Neuronal stem cell (in vitro differentiated cells): ENCODE results near the gene SGSH.

Experiments
- DNase-seq: peaks from one replicate; pipeline ENCODE4 v3.0.0-alpha.2; 2013; ENCODE audit warnings: low spot score
- H2AFZ ChIP-seq: one replicate; pipeline ENCODE4 v1.6.1; 2013; ENCODE audit warnings: mild to moderate bottlenecking, low read length, inconsistent platforms
- H2AK5ac ChIP-seq: 2 replicates; pipeline ENCODE4 v1.6.1; 2013; ENCODE audit warnings: low read depth, mild to moderate bottlenecking, inconsistent platforms, low read length, moderate library complexity, mixed read lengths
- H2BK120ac ChIP-seq: 2 replicates; pipeline ENCODE4 v1.6.1; 2013; ENCODE audit warnings: low read depth, mild to moderate bottlenecking, inconsistent platforms, low read length, moderate library complexity, mixed read lengths
- H2BK12ac ChIP-seq: one replicate; pipeline ENCODE4 v1.6.1; 2013; ENCODE audit warnings: low read length, inconsistent platforms
- H2BK15ac ChIP-seq: 2 replicates; pipeline ENCODE4 v1.6.1; 2013; ENCODE audit warnings: mild to moderate bottlenecking, low read length, inconsistent platforms, mixed read lengths
- H2BK5ac ChIP-seq: one replicate; pipeline ENCODE4 v1.6.1; 2013; ENCODE audit warnings: inconsistent platforms, mild to moderate bottlenecking, low read length, moderate library complexity
- H3K14ac ChIP-seq: one replicate; pipeline ENCODE4 v1.6.1; 2013; ENCODE audit warnings: low read length, inconsistent platforms
- H3K18ac ChIP-seq: 2 replicates; pipeline ENCODE4 v1.6.1; 2013; ENCODE audit warnings: low read length, inconsistent platforms
- H3K23ac ChIP-seq: 2 replicates; pipeline ENCODE4 v1.6.1; 2013; ENCODE audit warnings: low read depth, mild to moderate bottlenecking, mixed read lengths, low read length, inconsistent platforms; ENCODE audit not compliant: poor library complexity
- H3K27ac ChIP-seq: replicated peaks from 3 replicates; pipeline ENCODE4 v1.5.1; 2013; ENCODE audit warnings: low read length, inconsistent platforms
- H3K27me3 ChIP-seq, 3 experiments: 2 replicates each; pipeline ENCODE4 v1.6.1; 2013; ENCODE audit warnings: low read length in 3 of 3, mild to moderate bottlenecking in 2 of 3, inconsistent platforms in 1 of 3, low read depth in 1 of 3, mixed read lengths in 1 of 3, moderate library complexity in 1 of 3; ENCODE audit not compliant: control insufficient read depth in 3 of 3, insufficient read depth in 3 of 3
- H3K36me3 ChIP-seq, 2 donors: replicated peaks in 1 of 2; 2 replicates each; pipeline ENCODE4 v1.6.1; 2013; ENCODE audit warnings: low read length in 2 of 2; ENCODE audit not compliant: control insufficient read depth in 2 of 2, insufficient read depth in 2 of 2
- H3K4ac ChIP-seq: 2 replicates; pipeline ENCODE4 v1.6.1; 2013; ENCODE audit warnings: inconsistent platforms, mild to moderate bottlenecking, low read length, moderate library complexity
- H3K4me1 ChIP-seq, 2 donors: 1 replicate in 1 of 2; 2 replicates in 1 of 2; pipeline ENCODE4 v1.6.1; 2013; ENCODE audit warnings: low read length in 2 of 2, low read depth in 1 of 2; ENCODE audit not compliant: control insufficient read depth in 2 of 2, insufficient read depth in 1 of 2
- H3K4me2 ChIP-seq: one replicate; pipeline ENCODE4 v1.6.1; 2013; ENCODE audit warnings: mild to moderate bottlenecking, low read length, inconsistent platforms; ENCODE audit not compliant: insufficient read depth, poor library complexity, severe bottlenecking
- H3K4me3 ChIP-seq, 2 donors: 2 replicates each; pipeline ENCODE4 v1.5.1; 2013; ENCODE audit warnings: low read length in 2 of 2, mild to moderate bottlenecking in 2 of 2, inconsistent platforms in 1 of 2, moderate library complexity in 1 of 2
- H3K79me1 ChIP-seq: one replicate; pipeline ENCODE4 v1.6.1; 2013; ENCODE audit warnings: low read depth, mild to moderate bottlenecking, inconsistent platforms, low read length, moderate library complexity
- H3K9ac ChIP-seq: one replicate; pipeline ENCODE4 v1.6.1; 2013; ENCODE audit warnings: mild to moderate bottlenecking, low read depth, low read length, inconsistent platforms; ENCODE audit not compliant: poor library complexity
- H3K9me3 ChIP-seq, 2 donors: replicated peaks in 1 of 2; 2 replicates each; pipeline versions ENCODE3 to v1.6.1; 2013; ENCODE audit warnings: low read length in 2 of 2, mild to moderate bottlenecking in 2 of 2, inconsistent platforms in 1 of 2, low read depth in 1 of 2, mixed read lengths in 1 of 2, moderate library complexity in 1 of 2; ENCODE audit not compliant: control insufficient read depth in 2 of 2, insufficient read depth in 1 of 2
- H4K8ac ChIP-seq: one replicate; pipeline ENCODE4 v1.6.1; 2013; ENCODE audit warnings: low read depth, mild to moderate bottlenecking, inconsistent platforms, low read length, moderate library complexity
- H4K91ac ChIP-seq: one replicate; pipeline ENCODE4 v1.6.1; 2013; ENCODE audit warnings: low read length, low read depth, mild to moderate bottlenecking, inconsistent platforms; ENCODE audit not compliant: poor library complexity
- WGBS, 2 donors: extraction: QIAGEN DNeasy Blood & Tissue Kit; methylation state at CpG; one replicate each; pipeline ENCODE4 v1.1.7; 2013; ENCODE audit warnings: missing lambda C conversion rate in 2 of 2, mixed read lengths in 1 of 2; ENCODE audit not compliant: insufficient read length in 2 of 2, insufficient replicate concordance in 1 of 2; ENCODE audit errors: extremely low coverage in 2 of 2; 5-methylcytosine and 5-hydroxymethylcytosine counted together

SGSH gene

DNA sequence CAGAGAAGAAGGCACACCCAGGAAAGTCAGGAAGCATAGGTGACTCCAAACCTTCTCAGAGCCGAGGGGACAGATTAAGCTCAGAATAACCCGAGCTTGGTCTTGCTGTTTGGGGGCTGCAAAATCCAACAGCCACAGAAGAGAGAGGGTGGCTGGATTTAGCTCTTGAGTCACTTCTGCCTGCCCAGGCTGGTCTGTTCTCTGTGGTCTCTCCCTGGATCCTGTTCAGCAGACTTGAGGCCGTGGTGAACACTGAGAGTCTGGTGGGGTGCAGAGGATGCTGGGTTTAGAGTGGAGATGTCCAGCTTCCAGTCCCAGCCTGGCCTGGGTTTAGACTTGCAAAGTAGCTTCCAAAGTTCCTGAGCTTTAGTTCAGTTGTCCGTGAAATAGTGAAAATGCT lies 8.9 kb upstream of the SGSH start:
- no CpG with 5 or more reads among the region's 4 CpGs for WGBS, 2 donors

DNA sequence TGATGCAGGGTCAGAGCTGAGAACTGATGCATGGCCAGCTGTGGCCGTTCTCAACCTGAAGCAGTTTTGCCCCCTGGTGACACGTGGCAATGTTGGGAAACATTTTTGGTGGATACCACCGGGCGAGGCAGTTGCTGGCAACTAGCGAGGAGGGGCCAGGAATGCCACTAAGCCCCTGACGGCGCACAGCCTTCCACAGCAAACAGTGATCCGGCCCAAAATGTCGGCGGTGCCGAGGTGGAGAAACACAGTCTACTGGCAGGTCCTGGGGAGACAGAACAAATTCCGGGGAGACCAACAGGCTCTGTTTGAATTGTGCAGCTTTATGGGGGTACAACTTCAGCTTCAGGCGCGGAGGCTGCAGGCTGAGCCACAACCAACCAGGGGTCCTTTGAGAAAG lies 8.3 kb upstream of the SGSH start:
- H3K9me3 ChIP-seq = peaks cover 2 to 23% of the 10 kb centered on the region in 2 donors
- no peak overlapping the region for H2BK120ac ChIP-seq
- H3K4me3 ChIP-seq = no peak overlapping the region
- no peak overlapping the region for H3K4ac ChIP-seq
- no peak overlapping the region for H2BK15ac ChIP-seq
- H2AK5ac ChIP-seq = no peak overlapping the region
- no peak overlapping the region for H3K23ac ChIP-seq
- no peak for DNase-seq
- H3K14ac ChIP-seq = no peak overlapping the region
- H4K91ac ChIP-seq = no peak overlapping the region
- peaks cover 2% of the 10 kb centered on the region for H3K79me1 ChIP-seq
- WGBS, 2 donors = no CpG with 5 or more reads among the region's 14 CpGs
- H4K8ac ChIP-seq = no peak overlapping the region
- no peak overlapping the region for H3K18ac ChIP-seq
- H2BK5ac ChIP-seq = no peak overlapping the region
- H3K27me3 ChIP-seq = no peaks in the 10 kb centered on the region
- no peak overlapping the region for H3K9ac ChIP-seq
- H3K4me2 ChIP-seq = no peak overlapping the region
- H2BK12ac ChIP-seq = no peak overlapping the region
- H2AFZ ChIP-seq = no peak overlapping the region
- no peak overlapping the region for H3K27ac ChIP-seq
- peaks cover 2 to 35% of the 10 kb centered on the region in 2 donors for H3K36me3 ChIP-seq
- peaks cover 0 to 3% of the 10 kb centered on the region in 2 donors for H3K4me1 ChIP-seq

More for the DNA sequence above, 8.9 kb upstream of the SGSH start:
- Histone ChIP-seq H2AK5ac (no peak overlapping the region), H3K27ac (no peak overlapping the region), H3K14ac (no peak overlapping the region), H3K27me3 (no peaks in the 10 kb centered on the region), H2AFZ (no peak overlapping the region), H3K79me1 (peaks cover 2% of the 10 kb centered on the region), H3K4me2 (no peak overlapping the region), H4K91ac (no peak overlapping the region), H4K8ac (no peak overlapping the region), H3K23ac (no peak overlapping the region), H3K4ac (no peak overlapping the region), H3K36me3 (peaks cover 2 to 37% of the 10 kb centered on the region in 2 donors), H2BK5ac (no peak overlapping the region), H3K4me3 (no peak overlapping the region), H2BK12ac (no peak overlapping the region), H2BK15ac (no peak overlapping the region), H3K18ac (no peak overlapping the region), H3K9me3 (peaks cover 2 to 26% of the 10 kb centered on the region in 2 donors), H3K4me1 (peaks cover 0 to 3% of the 10 kb centered on the region in 2 donors), H3K9ac (no peak overlapping the region), H2BK120ac (no peak overlapping the region)
- no peak for DNase-seq

DNA sequence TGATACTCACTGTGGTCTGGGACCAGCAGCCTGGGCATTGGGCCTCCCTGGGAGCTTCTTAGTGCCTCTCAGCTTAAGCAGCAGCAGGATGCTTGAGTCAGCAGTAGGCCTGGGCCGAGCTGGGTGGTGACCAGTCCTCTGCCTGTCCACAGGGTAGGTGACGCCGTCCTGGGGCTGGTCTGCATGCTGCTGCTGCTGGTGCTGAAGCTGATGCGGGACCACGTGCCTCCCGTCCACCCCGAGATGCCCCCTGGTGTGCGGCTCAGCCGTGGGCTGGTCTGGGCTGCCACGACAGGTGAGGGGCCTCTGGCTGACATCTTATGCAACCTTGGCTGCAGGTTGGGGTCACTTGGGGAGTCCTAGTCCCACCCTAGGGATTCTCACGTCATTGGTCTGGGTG lies 7.5 kb upstream of the SGSH start:
- Histone ChIP-seq H3K79me1 (peaks cover 2% of the 10 kb centered on the region), H3K4me2 (no peak overlapping the region), H2BK5ac (peak overlapping the region; percentile 24), H3K4me3 (no peak overlapping the region), H3K23ac (peak overlapping the region; percentile 73), H4K91ac (no peak overlapping the region), H3K4me1 (peaks cover 0 to 3% of the 10 kb centered on the region in 2 donors), H3K18ac (peak overlapping the region; percentile 64), H3K27ac (no peak overlapping the region), H2BK15ac (no peak overlapping the region), H3K4ac (no peak overlapping the region), H3K9ac (peak overlapping the region; percentile 80), H2BK12ac (no peak overlapping the region), H3K9me3 (peaks cover 0 to 15% of the 10 kb centered on the region in 2 donors), H3K14ac (peak overlapping the region; percentile 79), H2AFZ (no peak overlapping the region), H3K36me3 (peaks cover 5 to 35% of the 10 kb centered on the region in 2 donors), H4K8ac (no peak overlapping the region), H2BK120ac (peak overlapping the region; percentile 81), H3K27me3 (no peaks in the 10 kb centered on the region), H2AK5ac (no peak overlapping the region)
- no peak for DNase-seq
- no CpG with 5 or more reads among the region's 11 CpGs for WGBS, 2 donors

DNA sequence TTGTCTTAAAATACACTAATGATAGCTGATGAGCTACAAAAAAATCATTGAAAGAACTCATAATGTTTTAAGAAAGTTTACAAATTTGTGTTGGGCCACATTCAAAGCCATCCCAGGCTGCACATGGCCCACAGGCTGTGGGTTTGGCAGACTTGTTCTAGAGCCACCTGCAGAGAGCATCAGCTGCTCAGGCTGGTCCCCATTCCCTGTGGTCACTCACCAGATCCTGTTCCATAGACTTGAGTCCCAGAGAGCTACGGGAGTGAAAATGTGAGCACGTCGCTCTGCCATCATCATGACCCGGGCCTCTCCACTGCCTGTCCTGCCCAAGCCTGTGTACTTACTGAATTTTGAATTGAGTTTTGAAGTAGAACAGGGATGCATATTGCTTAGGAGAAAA lies 7.0 kb upstream of the SGSH start:
- H3K9me3 ChIP-seq = peaks cover 0 to 10% of the 10 kb centered on the region in 2 donors
- no peak overlapping the region for H4K91ac ChIP-seq
- H2BK15ac ChIP-seq = no peak overlapping the region
- H2BK5ac ChIP-seq = peak overlapping the region; percentile 24
- H2BK120ac ChIP-seq = no peak overlapping the region
- H3K4me2 ChIP-seq = no peak overlapping the region
- no peak overlapping the region for H2BK12ac ChIP-seq
- no peak overlapping the region for H4K8ac ChIP-seq
- H3K79me1 ChIP-seq = peaks cover 2% of the 10 kb centered on the region
- H3K27ac ChIP-seq = no peak overlapping the region
- H3K27me3 ChIP-seq = no peaks in the 10 kb centered on the region
- peaks cover 5 to 31% of the 10 kb centered on the region in 2 donors for H3K36me3 ChIP-seq
- H3K23ac ChIP-seq = no peak overlapping the region
- no peak overlapping the region for H3K18ac ChIP-seq
- H3K9ac ChIP-seq = peak overlapping the region; percentile 44
- no peak for DNase-seq
- H3K4ac ChIP-seq = no peak overlapping the region
- H3K4me1 ChIP-seq = peaks cover 0 to 3% of the 10 kb centered on the region in 2 donors
- H3K4me3 ChIP-seq = no peak overlapping the region
- no peak overlapping the region for H2AFZ ChIP-seq
- H2AK5ac ChIP-seq = no peak overlapping the region
- no peak overlapping the region for H3K14ac ChIP-seq
- no CpG with 5 or more reads among the region's 4 CpGs for WGBS, 2 donors
